Endothelial cell of umbilical vein (primary cell): ENCODE measurements around the gene SLC6A6.

Experiments used
- EZH2 ChIP-seq: IDR thresholded peaks from 2 replicates; pipeline ENCODE4 v1.6.1; 2012; ENCODE audit warnings: borderline replicate concordance, low read depth, mild to moderate bottlenecking, moderate library complexity, low read length, inconsistent platforms; ENCODE audit not compliant: severe bottlenecking
- FOS ChIP-seq: IDR thresholded peaks from 2 replicates; pipeline ENCODE4 v1.6.1; 2011; ENCODE audit warnings: mild to moderate bottlenecking, low read length, moderate library complexity, borderline replicate concordance; ENCODE audit not compliant: insufficient read depth
- JUN ChIP-seq: IDR thresholded peaks from 2 replicates; pipeline ENCODE4 v1.6.1; 2011; ENCODE audit warnings: borderline replicate concordance, low read depth; ENCODE audit not compliant: insufficient read length, insufficient read depth
- POLR2A ChIP-seq: IDR thresholded peaks from 2 replicates; pipeline ENCODE4 v1.6.1; 2012; ENCODE audit warnings: low read depth, mild to moderate bottlenecking, control low read depth, low read length
- POLR2AphosphoS5 ChIP-seq: IDR thresholded peaks from 2 replicates; pipeline ENCODE4 v1.6.1; 2012; ENCODE audit warnings: low read depth, mild to moderate bottlenecking, control low read depth, low read length, moderate library complexity; ENCODE audit not compliant: insufficient read depth
- TF ChIP-seq, protein P1 (sequence below), 2 donors: IDR thresholded peaks; 1 replicate in 1 of 2; 2 replicates in 1 of 2; pipeline ENCODE4 v1.5.1; 2011; ENCODE audit warnings: low read length in 2 of 2, mild to moderate bottlenecking in 2 of 2, moderate library complexity in 2 of 2, control low read depth in 1 of 2, inconsistent platforms in 1 of 2, low read depth in 1 of 2; ENCODE audit not compliant: insufficient read depth in 1 of 2; ENCODE audit errors: extremely low read depth in 1 of 2
- TF ChIP-seq, protein P2 (sequence below): IDR thresholded peaks from 2 replicates; pipeline ENCODE4 v1.6.1; 2011; ENCODE audit not compliant: insufficient read depth, insufficient read length

- TF ChIP-seq, protein P1, sequence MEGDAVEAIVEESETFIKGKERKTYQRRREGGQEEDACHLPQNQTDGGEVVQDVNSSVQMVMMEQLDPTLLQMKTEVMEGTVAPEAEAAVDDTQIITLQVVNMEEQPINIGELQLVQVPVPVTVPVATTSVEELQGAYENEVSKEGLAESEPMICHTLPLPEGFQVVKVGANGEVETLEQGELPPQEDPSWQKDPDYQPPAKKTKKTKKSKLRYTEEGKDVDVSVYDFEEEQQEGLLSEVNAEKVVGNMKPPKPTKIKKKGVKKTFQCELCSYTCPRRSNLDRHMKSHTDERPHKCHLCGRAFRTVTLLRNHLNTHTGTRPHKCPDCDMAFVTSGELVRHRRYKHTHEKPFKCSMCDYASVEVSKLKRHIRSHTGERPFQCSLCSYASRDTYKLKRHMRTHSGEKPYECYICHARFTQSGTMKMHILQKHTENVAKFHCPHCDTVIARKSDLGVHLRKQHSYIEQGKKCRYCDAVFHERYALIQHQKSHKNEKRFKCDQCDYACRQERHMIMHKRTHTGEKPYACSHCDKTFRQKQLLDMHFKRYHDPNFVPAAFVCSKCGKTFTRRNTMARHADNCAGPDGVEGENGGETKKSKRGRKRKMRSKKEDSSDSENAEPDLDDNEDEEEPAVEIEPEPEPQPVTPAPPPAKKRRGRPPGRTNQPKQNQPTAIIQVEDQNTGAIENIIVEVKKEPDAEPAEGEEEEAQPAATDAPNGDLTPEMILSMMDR (IDR thresholded peaks at IDR 0.05; ENCODE audit: extremely low read depth in 1 of 2, insufficient read depth in 1 of 2, low read depth in 1 of 2, low read length in 2 of 2): no peak
- TF ChIP-seq POLR2A (no peak), JUN (no peak), POLR2AphosphoS5 (no peak), EZH2 (no peak), FOS (no peak)
- TF ChIP-seq, protein P2, sequence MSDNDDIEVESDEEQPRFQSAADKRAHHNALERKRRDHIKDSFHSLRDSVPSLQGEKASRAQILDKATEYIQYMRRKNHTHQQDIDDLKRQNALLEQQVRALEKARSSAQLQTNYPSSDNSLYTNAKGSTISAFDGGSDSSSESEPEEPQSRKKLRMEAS: no peak
These were observed 4.8 kb downstream of the SLC6A6 start for GRCh38 chr3:14407203-14407602.
